Upper lobe of left lung (tissue), 4 donors: Measurements from ENCODE around the gene RNASE13.

Experiments used
- POLR2A ChIP-seq, 4 donors: fragments of 450-650 bp; IDR thresholded peaks; one replicate each; pipeline ENCODE4 v1.5.1; 2016 to 2017; ENCODE audit warnings: antibody characterized with exemption in 4 of 4, mild to moderate bottlenecking in 2 of 4
- TF ChIP-seq, protein P1 (sequence below), 6 experiments: fragments of 450-650 bp in 4 of 6; fragments of 200-600 bp in 2 of 6; sonication (generic) in 2 of 6; IDR thresholded peaks; one replicate each; pipeline ENCODE4 v1.5.1; 2016 to 2019; ENCODE audit warnings: antibody characterized with exemption in 6 of 6

DNA sequence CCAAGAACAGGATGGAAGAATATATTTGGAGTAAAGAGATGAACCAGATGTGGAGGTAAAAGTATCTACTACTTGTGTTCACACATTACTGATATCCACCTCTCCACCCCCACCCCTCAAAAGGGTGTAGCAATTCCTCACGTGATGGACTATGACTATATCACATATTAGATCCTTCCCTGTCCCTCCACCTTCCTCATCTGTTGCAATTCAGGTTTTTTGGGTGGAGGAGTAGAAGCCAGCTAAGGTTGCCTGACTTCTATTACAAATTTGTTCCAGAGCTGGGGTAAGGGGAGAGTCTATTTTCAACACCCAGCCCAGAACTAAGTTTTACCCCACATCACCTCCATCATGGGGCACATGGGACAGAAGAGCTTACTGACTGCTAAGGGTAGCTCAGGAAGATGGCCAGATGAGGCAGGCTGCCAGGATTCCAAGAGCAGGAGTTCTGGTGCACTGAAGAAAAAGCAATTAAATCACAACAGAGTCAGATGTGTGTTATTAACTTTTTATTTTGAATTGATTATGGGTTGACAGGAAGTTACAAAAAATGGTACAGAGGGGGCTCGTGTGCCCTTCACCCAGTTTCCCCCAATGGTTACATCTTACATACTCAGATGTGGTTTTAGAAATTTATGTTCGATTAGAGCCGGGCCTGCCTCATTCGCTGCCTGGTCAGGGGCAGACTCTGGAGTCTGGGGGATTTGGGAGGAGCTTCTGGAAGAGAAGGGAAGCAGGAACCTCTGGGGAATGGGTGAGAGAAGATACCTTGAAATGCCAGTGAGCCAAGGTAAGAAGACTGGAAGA is 2.1 kb downstream of the RNASE13 start:
- TF ChIP-seq, protein P1, sequence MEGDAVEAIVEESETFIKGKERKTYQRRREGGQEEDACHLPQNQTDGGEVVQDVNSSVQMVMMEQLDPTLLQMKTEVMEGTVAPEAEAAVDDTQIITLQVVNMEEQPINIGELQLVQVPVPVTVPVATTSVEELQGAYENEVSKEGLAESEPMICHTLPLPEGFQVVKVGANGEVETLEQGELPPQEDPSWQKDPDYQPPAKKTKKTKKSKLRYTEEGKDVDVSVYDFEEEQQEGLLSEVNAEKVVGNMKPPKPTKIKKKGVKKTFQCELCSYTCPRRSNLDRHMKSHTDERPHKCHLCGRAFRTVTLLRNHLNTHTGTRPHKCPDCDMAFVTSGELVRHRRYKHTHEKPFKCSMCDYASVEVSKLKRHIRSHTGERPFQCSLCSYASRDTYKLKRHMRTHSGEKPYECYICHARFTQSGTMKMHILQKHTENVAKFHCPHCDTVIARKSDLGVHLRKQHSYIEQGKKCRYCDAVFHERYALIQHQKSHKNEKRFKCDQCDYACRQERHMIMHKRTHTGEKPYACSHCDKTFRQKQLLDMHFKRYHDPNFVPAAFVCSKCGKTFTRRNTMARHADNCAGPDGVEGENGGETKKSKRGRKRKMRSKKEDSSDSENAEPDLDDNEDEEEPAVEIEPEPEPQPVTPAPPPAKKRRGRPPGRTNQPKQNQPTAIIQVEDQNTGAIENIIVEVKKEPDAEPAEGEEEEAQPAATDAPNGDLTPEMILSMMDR (IDR thresholded peaks at IDR 0.05): no peak
- no peak for TF ChIP-seq POLR2A (IDR thresholded peaks at IDR 0.05)
